SK-N-SH treated with all-trans-retinoic acid at 6 μM for 48 hours (cell line): ENCODE results near the gene SAAL1.

ENCODE experiments used
- ESRRG ChIP-seq: fragments of 250-450 bp; sonication (Bioruptor Pico); IDR thresholded peaks from 2 replicates; pipeline ENCODE4 v1.6.1; 2021; ENCODE audit warnings: mild to moderate bottlenecking
- ISL1 ChIP-seq: fragments of 250-450 bp; sonication (Bioruptor Pico); IDR thresholded peaks from 2 replicates; pipeline ENCODE4 v2.1.2; 2022; ENCODE audit warnings: mild to moderate bottlenecking, moderate library complexity
- RARB ChIP-seq: fragments of 250-450 bp; sonication (Bioruptor Pico); IDR thresholded peaks from 2 replicates; pipeline ENCODE4 v1.8.0; 2021; ENCODE audit warnings: mild to moderate bottlenecking, moderate library complexity
- TOX ChIP-seq: fragments of 250-450 bp; sonication (Bioruptor Pico); IDR thresholded peaks from 2 replicates; pipeline ENCODE4 v1.8.0; 2021; ENCODE audit warnings: mild to moderate bottlenecking, moderate library complexity, borderline replicate concordance
- ZC3H10 ChIP-seq: fragments of 250-450 bp; sonication (Bioruptor Pico); IDR thresholded peaks from 2 replicates; pipeline ENCODE4 v1.5.1; 2021; ENCODE audit warnings: mild to moderate bottlenecking, moderate library complexity
- ZFP3 ChIP-seq: fragments of 250-450 bp; sonication (Bioruptor Pico); IDR thresholded peaks from 2 replicates; pipeline ENCODE4 v1.5.0; 2020; ENCODE audit warnings: mild to moderate bottlenecking, moderate library complexity
- ZFP30 ChIP-seq: fragments of 450-650 bp; formaldehyde crosslinking; IDR thresholded peaks from 2 replicates; pipeline ENCODE4 v1.5.0; 2022; ENCODE audit warnings: mild to moderate bottlenecking, moderate library complexity
- TF ChIP-seq, protein P1 (sequence below): fragments of 250-450 bp; sonication (Bioruptor Pico); IDR thresholded peaks from 2 replicates; pipeline ENCODE4 v1.8.0; 2021; ENCODE audit warnings: low read depth, mild to moderate bottlenecking, moderate library complexity, borderline replicate concordance
- TF ChIP-seq, protein P2 (sequence below): fragments of 250-450 bp; sonication (Bioruptor Pico); IDR thresholded peaks from 2 replicates; pipeline ENCODE4 v1.8.0; 2020; ENCODE audit warnings: mild to moderate bottlenecking, moderate library complexity, borderline replicate concordance

DNA sequence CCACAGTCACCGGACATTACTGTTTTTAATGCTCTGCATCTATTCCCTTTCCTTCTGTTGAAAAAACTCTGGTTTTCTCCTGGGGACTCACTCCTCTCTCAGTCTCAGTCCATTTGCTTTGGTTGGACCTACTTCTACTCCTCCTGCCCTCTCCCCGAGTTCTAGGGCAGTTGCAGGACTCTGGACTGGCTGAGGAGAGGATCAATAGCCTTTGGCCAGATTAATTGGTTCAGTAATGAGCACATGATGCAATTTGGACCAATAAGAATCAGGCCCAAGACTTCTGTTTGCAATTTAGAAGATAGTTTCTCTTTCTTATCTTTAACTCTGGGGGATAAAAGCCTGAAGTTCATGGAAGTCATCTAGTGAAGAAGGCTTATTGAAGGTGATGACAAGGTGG, 44.5 kb downstream of the SAAL1 start:
- no peak for TF ChIP-seq ISL1
- TF ChIP-seq, protein P1, sequence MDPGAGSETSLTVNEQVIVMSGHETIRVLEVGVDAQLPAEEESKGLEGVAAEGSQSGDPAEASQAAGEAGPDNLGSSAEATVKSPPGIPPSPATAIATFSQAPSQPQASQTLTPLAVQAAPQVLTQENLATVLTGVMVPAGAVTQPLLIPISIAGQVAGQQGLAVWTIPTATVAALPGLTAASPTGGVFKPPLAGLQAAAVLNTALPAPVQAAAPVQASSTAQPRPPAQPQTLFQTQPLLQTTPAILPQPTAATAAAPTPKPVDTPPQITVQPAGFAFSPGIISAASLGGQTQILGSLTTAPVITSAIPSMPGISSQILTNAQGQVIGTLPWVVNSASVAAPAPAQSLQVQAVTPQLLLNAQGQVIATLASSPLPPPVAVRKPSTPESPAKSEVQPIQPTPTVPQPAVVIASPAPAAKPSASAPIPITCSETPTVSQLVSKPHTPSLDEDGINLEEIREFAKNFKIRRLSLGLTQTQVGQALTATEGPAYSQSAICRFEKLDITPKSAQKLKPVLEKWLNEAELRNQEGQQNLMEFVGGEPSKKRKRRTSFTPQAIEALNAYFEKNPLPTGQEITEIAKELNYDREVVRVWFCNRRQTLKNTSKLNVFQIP (CRISPR knock-in tag): no peak
- no peak for TF ChIP-seq ESRRG (CRISPR knock-in tag)
- no peak for TF ChIP-seq ZFP3 (CRISPR knock-in tag)
- no peak for TF ChIP-seq ZC3H10 (CRISPR knock-in tag)
- TF ChIP-seq ZFP30 (CRISPR knock-in tag): no peak
- TF ChIP-seq, protein P2, sequence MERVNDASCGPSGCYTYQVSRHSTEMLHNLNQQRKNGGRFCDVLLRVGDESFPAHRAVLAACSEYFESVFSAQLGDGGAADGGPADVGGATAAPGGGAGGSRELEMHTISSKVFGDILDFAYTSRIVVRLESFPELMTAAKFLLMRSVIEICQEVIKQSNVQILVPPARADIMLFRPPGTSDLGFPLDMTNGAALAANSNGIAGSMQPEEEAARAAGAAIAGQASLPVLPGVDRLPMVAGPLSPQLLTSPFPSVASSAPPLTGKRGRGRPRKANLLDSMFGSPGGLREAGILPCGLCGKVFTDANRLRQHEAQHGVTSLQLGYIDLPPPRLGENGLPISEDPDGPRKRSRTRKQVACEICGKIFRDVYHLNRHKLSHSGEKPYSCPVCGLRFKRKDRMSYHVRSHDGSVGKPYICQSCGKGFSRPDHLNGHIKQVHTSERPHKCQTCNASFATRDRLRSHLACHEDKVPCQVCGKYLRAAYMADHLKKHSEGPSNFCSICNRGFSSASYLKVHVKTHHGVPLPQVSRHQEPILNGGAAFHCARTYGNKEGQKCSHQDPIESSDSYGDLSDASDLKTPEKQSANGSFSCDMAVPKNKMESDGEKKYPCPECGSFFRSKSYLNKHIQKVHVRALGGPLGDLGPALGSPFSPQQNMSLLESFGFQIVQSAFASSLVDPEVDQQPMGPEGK (CRISPR knock-in tag): no peak
- no peak for TF ChIP-seq RARB (CRISPR knock-in tag)
- no peak for TF ChIP-seq TOX (CRISPR knock-in tag)
